CD4-positive, alpha-beta T cell treated with Interleukin-10 for 1 hour (primary cell): ENCODE results near the gene ATP5PB.
A peak's percentile ranks its signal among the peaks of the same experiment; 100 is the strongest.

Source experiments
- DNase-seq: peaks from one replicate; pipeline ENCODE4 v3.0.0-alpha.2; 2020

Gene ATP5PB

GRCh38 chr1:111509997-111510375 is 60.7 kb downstream of the ATP5PB start:
- DNase-seq, result no peak

- DNase-seq, result peak; percentile 44
Observed at GRCh38 chr1:111511370-111511769, 62.1 kb downstream of the ATP5PB start.
